Stimulated activated naive CD4-positive, alpha-beta T cell (primary cell): ENCODE measurements around the gene TMEM30B.

Source experiments
- DNase-seq, 6 experiments: peaks; one replicate each; lab custom pipeline; 2025; lab: John Stamatoyannopoulos, UW

TMEM30B gene

DNA sequence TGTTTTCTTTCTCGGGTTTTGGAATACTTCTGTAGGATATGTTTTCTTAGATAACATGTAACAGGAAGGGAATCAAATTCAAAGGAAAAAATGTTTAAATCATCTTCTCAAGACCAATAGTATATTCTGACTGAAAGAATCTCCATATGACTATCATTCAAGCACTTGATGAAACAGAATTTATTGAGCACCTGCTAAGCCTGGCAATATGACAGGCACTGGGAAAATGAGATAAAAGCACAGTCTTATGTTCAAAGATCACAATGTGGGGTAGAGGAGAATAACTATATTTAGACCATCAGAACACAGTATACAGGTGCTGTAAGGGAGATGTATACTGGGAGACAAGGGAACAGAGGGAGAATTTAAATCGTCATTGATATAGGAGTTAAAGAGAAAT lies 19.1 kb upstream of the TMEM30B start:
- DNase-seq = no peak

DNA sequence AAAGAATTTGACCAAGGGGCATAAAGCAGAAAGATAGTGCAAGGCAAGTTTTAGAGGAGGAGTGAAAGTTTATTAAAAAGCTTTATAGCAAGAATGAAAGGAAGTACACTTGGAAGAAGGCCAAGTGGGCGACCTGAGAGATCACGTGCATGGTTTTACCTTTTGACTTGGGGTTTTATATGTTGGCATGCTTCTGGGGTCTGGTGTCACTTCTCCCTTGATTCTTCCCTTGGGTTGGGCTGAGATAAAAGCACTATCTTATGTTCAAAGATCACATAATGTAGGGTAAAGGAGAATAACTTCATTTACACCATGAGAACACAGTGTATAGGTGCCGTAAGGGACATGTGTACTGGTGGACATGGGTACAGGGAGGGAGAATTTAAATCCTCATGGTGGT lies 17.7 kb upstream of the TMEM30B start:
- peak in 1 of 6 experiments; percentile 25 for DNase-seq

DNA sequence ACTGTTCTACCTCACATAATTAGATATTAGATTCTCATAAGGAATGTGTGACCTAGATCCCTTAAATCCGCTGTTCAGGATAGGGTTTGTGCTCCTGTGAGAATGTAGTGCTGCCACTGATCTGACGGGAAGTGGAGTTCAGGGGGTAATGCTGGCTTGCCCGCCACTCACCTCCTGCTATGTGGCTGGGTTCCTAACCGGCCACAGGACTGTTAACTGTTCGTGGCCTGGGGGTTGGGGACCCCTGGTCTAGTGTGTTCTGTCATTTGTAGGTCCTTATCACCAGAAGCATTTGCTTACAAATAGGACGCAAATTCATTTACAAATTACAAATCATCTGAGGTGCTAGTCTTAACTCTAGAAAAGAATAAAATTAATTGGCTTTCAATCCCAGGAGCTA lies 16.4 kb upstream of the TMEM30B start:
- DNase-seq = no peak

DNA sequence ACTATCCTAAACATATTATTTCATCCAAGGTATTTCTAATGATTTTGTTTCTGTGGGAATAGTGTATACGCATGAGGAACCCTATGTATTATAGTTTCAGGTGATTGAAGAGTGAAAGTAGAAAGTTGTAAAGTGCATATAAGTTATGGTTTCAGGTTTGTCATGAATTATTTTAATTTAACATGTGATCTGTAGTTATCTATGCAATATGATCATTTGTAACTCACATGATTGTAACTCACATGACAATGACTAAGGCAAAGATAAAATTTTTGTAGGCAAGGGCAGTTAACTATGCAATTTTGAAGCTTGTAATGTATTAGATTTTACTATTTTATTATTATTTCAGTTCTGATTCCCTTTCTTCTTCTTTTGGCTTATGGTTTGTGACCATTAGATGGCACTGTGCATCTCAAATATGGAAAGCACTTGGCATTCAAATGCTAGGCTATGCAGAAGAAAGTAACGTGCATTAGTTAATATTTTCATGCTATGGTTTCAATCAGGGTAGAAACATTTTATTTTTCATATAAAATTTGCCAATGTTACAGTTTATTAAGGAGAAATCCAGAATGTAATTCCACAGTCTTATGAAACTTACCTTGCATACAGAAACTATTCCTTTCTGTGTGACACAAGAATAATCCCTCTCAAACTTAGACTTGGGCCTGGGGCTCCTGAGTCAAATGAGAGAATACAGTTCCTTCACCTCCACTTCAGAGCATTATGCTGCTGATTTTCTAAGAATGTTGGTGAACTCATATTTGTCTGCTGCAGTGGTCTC lies 15.8 kb upstream of the TMEM30B start:
- DNase-seq = peak in 3 of 6 experiments; percentile 29 to 65 (median 63)

DNA sequence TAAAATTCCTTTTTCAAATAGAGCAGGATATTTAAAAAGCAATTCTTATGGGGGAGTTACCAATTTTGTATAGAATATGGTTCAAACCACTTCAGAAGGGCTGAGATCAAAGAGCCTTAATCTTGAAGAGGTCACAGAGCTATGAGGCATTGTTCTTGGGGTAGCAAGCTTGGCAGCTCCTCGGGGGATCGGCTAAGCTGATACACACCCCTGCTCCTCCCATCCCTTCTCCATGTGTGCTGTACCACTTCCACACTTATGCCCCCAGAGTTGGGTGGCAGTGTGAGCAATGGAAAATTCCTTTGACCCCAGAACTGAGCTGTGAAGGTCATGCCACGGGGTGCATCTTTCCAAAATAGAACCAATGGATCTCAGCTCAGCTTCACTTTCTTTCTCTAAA lies 15.0 kb upstream of the TMEM30B start:
- no peak for DNase-seq

DNA sequence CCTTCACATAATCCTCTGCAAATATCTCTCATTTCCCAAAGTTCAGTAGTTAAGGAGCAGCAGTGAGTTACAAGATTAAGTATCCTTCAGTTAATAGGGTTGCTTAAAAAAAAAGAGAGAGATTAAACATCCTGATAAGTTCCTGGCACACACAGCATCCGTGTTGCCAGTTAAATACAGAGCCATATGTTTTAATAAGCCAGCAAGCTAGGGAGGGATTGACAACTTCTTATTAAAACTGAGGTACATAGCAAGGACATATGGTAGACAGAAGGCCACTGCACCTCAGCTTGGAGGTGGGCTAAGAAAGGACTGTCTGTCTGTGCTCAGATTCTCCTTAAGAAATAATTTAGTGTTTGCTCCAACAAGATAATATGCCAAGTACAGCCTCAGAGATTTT lies 9.6 kb upstream of the TMEM30B start:
- DNase-seq = no peak

DNA sequence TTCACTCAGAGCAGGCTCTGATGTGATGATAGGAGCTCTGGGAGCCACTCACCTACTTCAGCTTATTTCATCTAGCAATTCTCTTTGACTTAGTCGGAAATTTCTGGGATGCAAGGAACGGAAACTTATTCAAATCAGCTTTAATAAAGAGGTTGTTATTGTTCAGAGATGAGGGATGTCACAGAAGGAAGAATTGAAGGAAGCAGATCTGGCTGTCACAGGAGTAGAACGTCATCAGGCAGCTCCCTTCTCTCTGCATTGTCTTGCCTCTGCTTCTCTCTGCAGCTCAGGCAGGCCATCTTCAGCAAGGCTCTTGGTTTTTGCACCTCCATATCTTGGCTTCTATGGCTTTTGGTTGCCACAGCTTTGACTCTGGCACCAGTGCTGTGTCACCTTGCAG lies 7.6 kb upstream of the TMEM30B start:
- DNase-seq = no peak

DNA sequence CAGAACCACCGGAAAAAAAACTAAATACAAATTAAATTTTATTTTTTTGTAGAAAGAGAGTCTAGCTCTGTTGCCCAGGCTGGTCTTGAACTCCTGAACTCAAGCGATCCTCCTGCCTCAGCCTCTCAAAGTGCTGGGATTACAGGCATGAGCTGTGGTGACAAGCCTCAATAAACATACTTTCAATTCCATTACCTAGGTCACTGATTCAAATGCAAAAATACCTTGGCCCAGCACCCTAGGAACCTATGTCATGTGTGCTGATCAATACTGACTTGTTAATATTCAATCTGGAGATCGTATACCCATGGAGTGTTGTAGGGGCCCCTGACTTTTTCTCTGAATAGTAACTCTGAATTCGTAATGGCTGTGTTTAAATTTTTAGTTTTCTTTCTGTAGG lies 7.1 kb upstream of the TMEM30B start:
- DNase-seq = no peak

DNA sequence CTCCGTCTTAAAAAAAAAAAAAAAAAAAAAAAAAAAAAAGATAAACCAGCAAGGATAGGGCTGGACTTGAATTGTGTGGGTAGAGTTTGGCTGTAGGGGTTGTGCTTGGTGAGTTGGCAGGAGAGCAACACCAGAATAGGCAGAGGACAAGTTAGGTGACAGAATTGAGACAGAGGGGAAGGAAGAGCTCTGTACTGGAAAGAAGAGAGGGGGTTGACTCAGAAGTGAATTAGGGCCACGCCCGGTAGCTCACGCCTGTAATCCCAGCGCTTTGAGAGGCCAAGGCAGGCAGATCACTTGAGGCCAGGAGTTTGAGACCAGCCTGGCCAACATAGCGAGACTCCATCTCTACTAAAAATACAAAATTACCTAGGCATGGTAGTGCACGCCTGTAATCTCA lies 6.1 kb upstream of the TMEM30B start:
- DNase-seq = no peak

DNA sequence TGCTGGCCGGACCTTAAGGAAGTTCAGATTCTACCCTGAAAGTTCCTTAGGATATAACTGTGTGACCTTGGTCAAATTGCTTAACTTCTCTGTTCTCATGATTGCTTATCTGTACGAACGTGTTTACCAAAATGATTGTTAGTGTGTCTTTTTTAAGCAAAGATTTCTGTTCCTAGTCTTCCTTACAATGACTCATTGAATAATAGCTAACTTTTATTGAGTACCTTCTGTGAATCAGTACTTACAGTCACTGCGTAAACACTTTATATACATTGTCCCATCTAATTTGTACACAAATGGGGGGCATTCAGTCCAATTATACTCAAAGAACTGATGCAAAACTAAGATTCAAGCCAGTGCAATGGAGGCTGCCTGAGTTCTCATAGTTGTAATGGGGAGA lies 4.2 kb upstream of the TMEM30B start:
- DNase-seq = no peak

DNA sequence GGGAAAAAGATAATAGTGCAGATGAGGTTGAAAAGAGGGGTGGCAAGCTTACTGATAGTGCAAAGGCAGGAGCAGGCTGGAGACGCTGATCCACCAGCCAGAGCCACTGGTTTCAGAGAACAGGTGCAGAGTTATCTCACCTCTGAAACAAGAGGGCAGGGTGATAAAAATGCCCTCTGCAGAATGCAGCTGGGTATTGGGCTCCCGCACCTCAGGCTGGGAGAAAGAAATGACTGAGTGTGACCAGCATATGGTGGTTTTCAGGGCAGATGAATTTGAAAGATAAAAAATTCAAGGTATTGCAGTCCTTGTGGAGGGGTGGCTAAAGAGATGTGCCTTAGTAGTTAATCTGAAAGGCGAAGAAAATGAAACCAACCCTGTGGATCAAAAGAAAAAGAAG lies 2.9 kb upstream of the TMEM30B start:
- DNase-seq = no peak

DNA sequence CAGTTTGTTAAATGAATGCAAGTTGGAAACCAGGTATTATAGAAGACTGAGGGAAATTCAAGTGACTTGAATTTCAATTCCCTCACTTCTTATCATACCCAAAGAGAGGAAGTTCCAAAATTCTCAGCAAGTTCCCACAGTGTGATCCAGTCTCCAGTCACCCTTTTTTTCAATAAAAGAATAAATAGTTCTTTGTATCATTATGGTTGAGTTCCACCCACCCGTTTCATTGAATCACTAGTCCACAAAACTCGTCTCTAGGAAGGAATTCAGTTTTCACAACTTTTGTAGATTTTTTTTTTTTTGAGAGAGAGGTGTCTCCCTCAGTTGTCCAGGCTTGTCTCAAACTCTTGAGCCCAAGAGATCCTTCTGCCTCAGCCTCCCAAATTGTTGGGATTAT lies 1.6 kb upstream of the TMEM30B start:
- no peak for DNase-seq

DNA sequence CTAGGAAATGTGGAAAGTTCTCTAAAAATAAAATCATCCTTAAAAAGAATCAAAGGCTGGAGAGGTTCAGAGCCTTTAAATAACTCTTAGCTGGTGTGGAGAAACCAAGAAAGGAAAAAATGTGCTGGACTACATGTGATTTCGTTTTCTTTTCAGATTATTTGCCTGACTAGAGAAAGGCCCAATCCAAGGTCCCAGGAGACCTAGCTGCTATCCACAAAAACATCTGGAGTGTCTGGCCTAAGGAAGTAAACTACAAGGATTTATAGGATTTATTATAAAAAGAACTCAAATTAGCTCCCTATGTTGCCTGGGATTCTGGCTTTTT lies 774 bp upstream of the TMEM30B start:
- DNase-seq = no peak

DNA sequence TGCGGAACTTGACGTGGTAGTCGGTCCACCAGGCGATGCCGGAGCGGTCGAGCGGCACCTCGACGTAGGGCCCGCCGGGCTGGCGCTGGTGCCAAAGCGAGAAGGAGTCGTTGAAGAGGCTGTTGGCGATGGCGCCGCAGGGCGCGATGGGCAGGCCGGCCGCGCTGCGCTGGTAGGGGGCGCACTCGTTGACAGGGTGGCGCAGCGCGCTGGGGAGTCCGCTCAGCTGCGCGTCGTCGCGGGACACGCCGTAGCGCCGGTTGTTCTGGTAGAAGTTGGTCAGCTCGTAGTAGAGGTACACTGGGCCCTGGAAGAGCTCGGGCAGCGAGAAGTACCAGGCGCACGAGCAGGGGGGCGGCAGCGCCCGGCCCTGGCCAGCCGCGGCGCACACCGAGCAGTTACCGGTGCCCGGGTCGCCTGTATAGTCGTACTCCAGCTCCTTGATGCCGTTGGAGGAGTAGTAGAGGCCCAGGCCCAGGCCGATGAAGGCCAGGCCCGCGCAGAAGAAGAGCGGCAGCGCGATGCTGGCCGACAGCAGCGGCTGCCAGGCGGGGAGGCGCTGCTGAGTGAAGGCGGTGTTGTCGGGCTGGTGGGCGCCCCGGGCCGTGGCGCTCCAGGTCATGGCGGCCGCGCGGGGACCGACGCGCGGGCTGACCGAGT lies 482 bp downstream of the TMEM30B start:
- peak; percentile 58 to 90 (median 70) for DNase-seq

DNA sequence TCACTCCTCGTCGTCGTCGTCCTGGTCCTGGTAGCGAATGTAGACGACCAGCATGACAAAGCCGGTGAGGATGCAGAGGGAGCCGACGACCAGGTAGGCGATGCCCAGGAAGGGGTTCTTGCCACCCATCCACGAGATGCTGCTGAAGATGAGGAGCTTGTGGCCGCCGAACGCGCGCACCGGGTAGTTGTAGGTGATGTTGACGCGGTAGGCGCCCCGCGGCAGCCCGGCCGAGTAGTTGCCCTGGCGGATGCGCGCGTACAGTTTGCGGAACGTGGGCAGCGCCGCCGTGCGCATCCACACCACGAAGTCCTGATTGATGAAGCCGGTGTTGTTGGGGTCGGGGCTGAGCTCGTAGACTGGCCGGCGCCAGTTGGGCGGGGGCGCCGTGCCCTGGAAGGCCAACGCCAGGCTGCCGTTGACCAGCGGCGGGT lies 1.0 kb downstream of the TMEM30B start:
- DNase-seq = peak in 4 of 6 experiments; percentile 33 to 82 (median 48)

DNA sequence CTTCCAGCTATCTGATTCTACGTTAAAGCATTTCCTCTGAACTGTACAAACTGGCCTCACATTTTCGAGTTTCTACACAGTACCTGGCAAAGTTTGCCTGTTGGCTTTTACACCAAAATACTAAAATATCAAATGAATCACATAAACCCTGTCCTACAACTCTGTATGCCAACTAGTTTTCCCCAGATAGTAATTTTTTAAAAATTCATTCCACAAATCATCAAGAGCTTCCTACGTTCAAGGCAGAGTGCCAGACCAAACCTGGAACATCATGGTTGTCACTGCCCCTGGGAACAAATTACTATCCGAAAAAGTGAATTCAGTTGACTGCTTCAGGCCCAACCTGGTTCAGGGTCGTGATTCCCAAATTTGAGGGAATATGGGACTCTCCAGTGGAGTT lies 2.1 kb downstream of the TMEM30B start:
- DNase-seq = no peak

DNA sequence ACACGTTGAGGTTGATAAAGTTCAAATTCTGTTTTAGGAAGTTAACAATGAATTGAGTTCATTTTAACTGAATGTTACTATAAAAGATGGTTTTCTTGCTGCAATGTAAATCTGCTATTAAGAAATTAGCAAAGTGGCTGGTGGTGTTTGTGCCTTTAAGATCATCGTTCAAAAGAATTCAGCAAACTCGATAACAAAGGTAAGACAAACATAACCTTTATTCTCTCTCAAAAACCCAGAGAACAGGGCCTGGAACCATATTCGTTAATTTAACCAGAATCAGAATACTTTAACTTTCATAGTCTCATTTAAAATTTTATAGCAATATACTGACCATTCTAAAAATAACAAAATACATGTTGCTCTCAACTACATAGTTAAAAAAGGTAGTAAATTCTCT lies 3.4 kb downstream of the TMEM30B start:
- DNase-seq = no peak

DNA sequence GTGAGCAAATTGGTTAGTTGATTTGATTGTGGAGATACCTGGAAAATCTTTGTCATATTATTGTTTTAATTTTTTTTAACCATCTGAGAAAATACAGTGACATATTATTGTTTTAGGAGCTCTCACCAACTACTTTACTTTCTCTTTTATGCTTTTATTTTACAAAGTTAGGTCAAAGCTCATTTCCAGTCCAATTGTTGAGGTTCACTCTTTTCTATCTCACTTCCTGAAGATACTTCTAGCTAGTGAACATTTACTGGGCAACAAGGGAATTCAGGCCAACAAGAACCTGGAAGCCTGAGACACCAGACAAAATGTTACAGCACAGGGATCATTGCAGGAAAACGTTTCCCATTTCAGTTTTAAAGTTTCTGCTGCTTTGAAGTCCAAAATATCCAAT lies 3.9 kb downstream of the TMEM30B start:
- DNase-seq = no peak

DNA sequence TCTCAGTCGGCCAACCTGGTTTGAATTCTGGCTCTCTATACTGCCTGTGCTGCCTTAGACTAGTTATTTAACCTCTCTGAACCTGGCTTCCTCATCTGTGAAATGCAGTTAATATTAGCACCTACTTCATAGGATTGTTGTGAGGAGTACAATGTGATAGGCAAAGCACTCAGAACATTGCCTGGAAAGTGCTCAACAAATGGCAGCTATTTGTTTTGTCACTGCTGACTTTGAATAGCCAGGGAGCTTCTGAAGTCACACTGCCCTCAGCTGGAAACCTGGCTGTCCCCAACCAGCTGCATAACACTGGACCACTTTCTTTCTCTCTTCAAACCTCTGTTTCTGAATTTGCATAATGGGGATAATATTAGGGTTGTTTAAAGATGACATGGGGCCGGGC lies 9.6 kb downstream of the TMEM30B start:
- DNase-seq = no peak

DNA sequence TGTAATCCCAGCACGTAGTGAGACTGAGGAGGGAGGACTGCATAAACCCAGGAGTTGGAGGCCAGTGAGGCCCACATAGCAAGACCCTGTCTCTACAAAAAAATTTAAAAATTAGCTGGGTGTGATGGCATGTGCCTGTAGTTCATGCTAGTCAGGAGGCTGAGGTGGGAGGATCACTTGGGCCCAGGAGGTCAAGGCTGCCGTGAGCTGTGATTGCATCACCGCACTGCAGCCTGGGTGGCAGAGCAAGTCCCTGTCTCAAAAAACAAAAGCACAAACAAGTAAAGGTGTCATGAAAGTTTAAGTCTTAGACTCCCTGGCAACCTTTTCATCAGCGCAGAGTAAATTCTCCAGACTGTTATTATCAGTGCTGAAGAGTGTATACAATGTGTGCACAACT lies 10.4 kb downstream of the TMEM30B start:
- DNase-seq = no peak

DNA sequence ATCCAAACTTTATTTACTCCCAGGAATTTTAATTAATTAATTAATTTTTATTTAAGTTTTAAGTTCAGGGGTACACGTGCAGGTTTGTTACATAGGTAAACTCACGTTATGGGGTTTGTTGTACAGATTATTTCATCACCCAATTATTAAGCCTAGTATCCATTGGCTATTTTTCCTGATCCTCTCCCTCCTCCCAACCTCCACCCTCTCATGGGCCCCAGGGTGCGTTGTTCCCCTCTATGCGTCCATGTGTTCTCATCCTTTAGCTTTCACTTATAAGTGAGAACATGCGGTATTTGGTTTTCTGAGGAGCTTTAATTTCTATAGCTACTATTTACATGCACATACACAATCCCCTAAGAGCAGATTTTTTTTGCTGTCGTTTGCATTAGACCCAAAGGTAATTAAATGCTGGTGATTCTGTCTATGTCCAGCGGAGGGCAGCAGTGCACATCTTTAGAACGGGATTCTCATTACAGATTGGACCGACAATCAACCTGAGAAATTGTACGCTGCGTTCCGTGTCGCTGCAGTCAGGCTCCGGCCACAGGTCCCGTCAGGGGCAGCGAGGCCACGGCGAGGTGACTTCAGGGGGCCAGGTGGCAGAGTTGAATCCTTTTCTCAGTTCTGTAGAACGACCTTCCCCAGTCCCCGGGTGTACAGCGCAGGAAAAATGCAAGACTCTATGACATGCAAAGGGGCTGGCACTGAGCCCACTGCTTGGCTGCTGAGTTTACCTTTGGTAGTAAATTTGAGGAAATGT lies 11.6 kb downstream of the TMEM30B start:
- DNase-seq = peak; percentile 52 to 81 (median 60)

DNA sequence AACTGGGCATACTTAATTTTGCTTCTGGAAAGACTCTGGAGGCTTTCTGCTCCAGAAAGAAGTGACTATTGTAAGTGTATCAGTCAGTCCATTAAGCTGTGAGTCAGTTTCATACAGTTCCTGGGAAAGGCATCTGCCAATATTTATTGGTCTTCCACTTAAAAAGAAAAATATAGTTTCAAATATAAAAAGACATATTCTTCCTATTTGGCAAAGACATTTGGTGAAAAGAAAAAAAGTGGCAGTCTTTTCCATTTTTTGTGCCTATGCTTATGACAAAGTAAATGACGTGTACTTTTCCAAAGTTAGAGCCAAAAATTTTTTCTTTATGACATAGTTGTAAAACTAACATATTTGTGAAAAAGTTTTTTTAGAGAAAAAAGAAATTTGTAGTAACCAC lies 12.3 kb downstream of the TMEM30B start:
- DNase-seq = no peak
